Ishikawa (cell line): Measurements from ENCODE around the gene LDAF1.

ENCODE experiments used
- CEBPB ChIP-seq: IDR thresholded peaks from 2 replicates; pipeline ENCODE4 v1.6.1; 2012
- CREB1 ChIP-seq: IDR thresholded peaks from 2 replicates; pipeline ENCODE4 v1.6.1; 2012; ENCODE audit warnings: low read depth
- EGR1 ChIP-seq: IDR thresholded peaks from 2 replicates; pipeline ENCODE4 v1.6.1; 2012
- EP300 ChIP-seq: IDR thresholded peaks from 2 replicates; pipeline ENCODE4 v1.6.1; 2012; ENCODE audit warnings: borderline replicate concordance
- MAX ChIP-seq: IDR thresholded peaks from 2 replicates; pipeline ENCODE4 v1.6.1; 2012
- RAD21 ChIP-seq: IDR thresholded peaks from 2 replicates; pipeline ENCODE4 v1.6.1; 2012; ENCODE audit warnings: low read depth
- REST ChIP-seq: IDR thresholded peaks from 2 replicates; pipeline ENCODE4 v1.6.1; 2012; ENCODE audit warnings: low read depth, mild to moderate bottlenecking
- TAF1 ChIP-seq: IDR thresholded peaks from 2 replicates; pipeline ENCODE4 v1.6.1; 2012; ENCODE audit warnings: low read depth, mild to moderate bottlenecking
- TEAD4 ChIP-seq: IDR thresholded peaks from 2 replicates; pipeline ENCODE4 v1.6.1; 2012
- USF1 ChIP-seq: IDR thresholded peaks from 2 replicates; pipeline ENCODE4 v1.6.1; 2012
- YY1 ChIP-seq: IDR thresholded peaks from 2 replicates; pipeline ENCODE4 v1.6.1; 2012; ENCODE audit warnings: low read depth

- TF ChIP-seq USF1 = no peak
- TF ChIP-seq CEBPB = no peak
- no peak for TF ChIP-seq MAX
- TF ChIP-seq RAD21 = no peak
- no peak for TF ChIP-seq REST
- no peak for TF ChIP-seq YY1
- TF ChIP-seq TAF1 = no peak
- no peak for TF ChIP-seq EP300
- no peak for TF ChIP-seq CREB1
- TF ChIP-seq TEAD4 = no peak
- no peak for TF ChIP-seq EGR1
Observed at GRCh38 chr16:21150375-21151001, 8.0 kb upstream of the LDAF1 start, which contains the start of gene DNAH3.
